Measurements from ENCODE around the gene CNOT1.

CNOT1 gene

DNA sequence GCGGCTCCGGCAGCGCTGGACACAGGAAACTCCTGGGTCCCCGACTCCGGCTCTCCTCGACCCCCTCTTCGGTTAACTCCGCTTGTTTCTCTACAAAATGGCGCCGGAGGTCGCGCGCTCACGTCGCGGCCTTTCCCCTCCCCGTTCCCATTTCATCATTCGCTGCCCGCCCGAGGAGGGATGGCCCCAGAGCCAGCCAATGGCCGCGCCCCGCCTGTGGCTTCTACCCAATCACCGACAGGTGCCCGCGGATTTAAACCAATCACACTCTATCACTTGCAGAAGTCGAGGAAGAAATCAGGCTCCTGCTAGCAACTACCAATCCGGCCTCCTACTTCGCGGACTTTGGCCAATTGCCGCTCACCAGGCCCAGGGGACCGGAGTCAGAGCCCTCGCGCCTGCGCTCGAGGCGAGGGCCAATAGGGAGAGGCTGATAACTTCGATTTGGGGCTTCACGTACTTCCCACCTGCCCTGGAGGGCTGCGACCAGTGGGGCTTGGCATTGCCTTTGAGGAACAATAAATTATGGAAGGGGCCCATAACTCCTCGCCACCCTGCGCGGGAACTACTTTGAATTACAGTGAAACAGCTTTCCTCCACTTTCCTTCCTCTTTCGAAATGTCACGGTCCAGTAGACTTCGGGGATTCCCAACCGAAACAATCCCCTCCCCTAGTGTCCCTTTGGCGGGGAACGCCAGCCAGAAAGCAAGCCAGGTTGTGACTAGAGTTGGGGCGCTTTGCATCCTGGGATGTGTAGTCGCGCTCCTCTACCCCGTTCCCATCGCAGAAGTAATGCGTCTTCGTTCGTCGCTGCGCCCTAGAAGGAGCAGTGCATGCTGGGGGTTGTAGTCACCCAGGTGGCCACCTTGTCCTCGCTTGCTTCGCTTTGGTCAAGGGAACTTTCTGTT, at the start of gene CNOT1:
CNOT1 (minus strand) TSS at position 94 of the 908 bp plus-strand sequence. CDS start 30,489 bp downstream, outside the sequence.
- Histone ChIP-seq H3K36me3 (replicated peaks; ENCODE audit: low read depth, low read length) (peaks cover 17% of the 10 kb centered on the region), H2AFZ (ENCODE audit: low read depth, low read length) (peak within 1 kb of the TSS; percentile 98), H3K9me3 (ENCODE audit: insufficient read depth, low read length) (no peaks in the 10 kb centered on the region), H3K4me1 (ENCODE audit: low read length) (peaks cover 22% of the 10 kb centered on the region), H3K4me2 (ENCODE audit: low read length) (peak within 1 kb of the TSS; percentile 93), H3K9ac (ENCODE audit: low read length) (peak within 1 kb of the TSS; percentile 97), H3K27me3 (ENCODE audit: low read depth, low read length) (no peaks in the 10 kb centered on the region), H4K20me1 (ENCODE audit: insufficient read depth, low read length) (peaks cover 39% of the 10 kb centered on the region), H3K27ac (ENCODE audit: low read length) (peak within 1 kb of the TSS; percentile 98), H3K79me2 (ENCODE audit: low read length) (peaks cover 47% of the 10 kb centered on the region), H3K4me3 (ENCODE audit: low read length) (peak within 1 kb of the TSS; percentile 89)
- no peak for TF ChIP-seq CTCF (IDR thresholded peaks at IDR 0.05; ENCODE audit: low read depth, low read length)
- TF ChIP-seq EZH2phosphoT487 (IDR thresholded peaks at IDR 0.05; ENCODE audit: low read depth) = no peak

DNA sequence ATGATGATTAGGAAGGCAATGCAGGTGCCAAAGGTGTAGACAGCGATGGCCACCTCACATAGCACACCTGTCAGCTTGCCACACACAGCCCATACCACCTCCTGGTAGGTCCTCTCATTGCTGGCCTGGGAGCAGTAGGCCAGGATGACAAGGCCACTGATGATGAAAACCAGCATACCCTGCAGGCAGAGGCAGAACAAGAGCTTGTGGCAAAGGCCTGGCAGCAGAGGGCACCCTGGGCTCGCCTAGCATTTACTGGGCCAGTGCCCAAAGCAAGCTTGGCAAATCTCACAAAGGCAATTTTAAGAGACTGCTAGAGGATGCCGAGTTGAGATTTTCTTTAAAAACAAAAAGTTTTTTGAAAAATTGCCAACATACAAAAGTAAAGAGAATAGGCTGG, 49.1 kb upstream of the CNOT1 start:
- Histone ChIP-seq H3K27me3 (ENCODE audit: low read depth, low read length) (no peaks in the 10 kb centered on the region), H3K4me1 (ENCODE audit: low read length) (peaks cover 2% of the 10 kb centered on the region), H3K27ac (ENCODE audit: low read length) (no peak overlapping the region), H3K79me2 (ENCODE audit: low read length) (no peaks in the 10 kb centered on the region), H3K4me3 (ENCODE audit: low read length) (no peak overlapping the region), H4K20me1 (ENCODE audit: insufficient read depth, low read length) (no peaks in the 10 kb centered on the region), H3K4me2 (ENCODE audit: low read length) (no peak overlapping the region), H3K9me3 (ENCODE audit: insufficient read depth, low read length) (no peaks in the 10 kb centered on the region), H3K36me3 (replicated peaks; ENCODE audit: low read depth, low read length) (no peaks in the 10 kb centered on the region), H2AFZ (ENCODE audit: low read depth, low read length) (no peak overlapping the region), H3K9ac (ENCODE audit: low read length) (no peak overlapping the region)
- TF ChIP-seq EZH2phosphoT487 (IDR thresholded peaks at IDR 0.05; ENCODE audit: low read depth) = no peak
- TF ChIP-seq CTCF (IDR thresholded peaks at IDR 0.05; ENCODE audit: low read depth, low read length) = peak; percentile 16; the same call in 1 of the 2 replicates

DNA sequence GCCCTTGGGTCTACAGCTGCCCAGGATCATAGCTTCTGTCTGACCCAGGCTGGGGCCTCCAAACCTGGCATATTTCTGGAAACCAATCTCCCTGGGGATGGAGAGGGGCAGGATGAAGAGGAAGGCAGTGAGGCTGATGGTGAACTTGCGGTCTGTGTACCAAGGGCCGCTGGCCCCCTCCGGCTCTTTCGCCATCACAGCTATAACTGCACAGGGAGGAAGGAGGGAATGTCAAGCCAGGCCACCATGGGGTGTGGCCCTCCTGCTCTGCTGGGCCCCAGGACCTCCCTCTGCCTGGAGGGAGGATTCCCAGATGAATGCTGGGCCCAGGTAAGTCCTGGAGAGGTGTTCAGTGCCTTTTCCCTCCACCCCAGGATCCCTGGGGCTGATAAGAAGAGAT, 48.6 kb upstream of the CNOT1 start:
- no peaks in the 10 kb centered on the region for H3K36me3 ChIP-seq (replicated peaks; ENCODE audit: low read depth, low read length)
- no peak overlapping the region for H3K4me3 ChIP-seq (ENCODE audit: low read length)
- H3K27me3 ChIP-seq (ENCODE audit: low read depth, low read length) = no peaks in the 10 kb centered on the region
- TF ChIP-seq CTCF (IDR thresholded peaks at IDR 0.05; ENCODE audit: low read depth, low read length) (no peak), EZH2phosphoT487 (IDR thresholded peaks at IDR 0.05; ENCODE audit: low read depth) (no peak)
- no peak overlapping the region for H3K9ac ChIP-seq (ENCODE audit: low read length)
- no peaks in the 10 kb centered on the region for H4K20me1 ChIP-seq (ENCODE audit: insufficient read depth, low read length)
- H3K79me2 ChIP-seq (ENCODE audit: low read length) = no peaks in the 10 kb centered on the region
- no peak overlapping the region for H2AFZ ChIP-seq (ENCODE audit: low read depth, low read length)
- H3K4me2 ChIP-seq (ENCODE audit: low read length) = no peak overlapping the region
- H3K27ac ChIP-seq (ENCODE audit: low read length) = no peak overlapping the region
- H3K9me3 ChIP-seq (ENCODE audit: insufficient read depth, low read length) = no peaks in the 10 kb centered on the region
- no peaks in the 10 kb centered on the region for H3K4me1 ChIP-seq (ENCODE audit: low read length)

- TF ChIP-seq EZH2phosphoT487 (IDR thresholded peaks at IDR 0.05; ENCODE audit: low read depth) (no peak), CTCF (IDR thresholded peaks at IDR 0.05; ENCODE audit: low read depth, low read length) (no peak)
- no peak overlapping the region for H2AFZ ChIP-seq (ENCODE audit: low read depth, low read length)
Measured at GRCh38 chr16:58670946-58671583, 41.4 kb upstream of the CNOT1 start.

More at GRCh38 chr16:58670946-58671583, 41.4 kb upstream of the CNOT1 start:
- H3K27ac ChIP-seq (ENCODE audit: low read length) = no peak overlapping the region
- H3K4me2 ChIP-seq (ENCODE audit: low read length) = no peak overlapping the region
- H3K9me3 ChIP-seq (ENCODE audit: insufficient read depth, low read length) = no peaks in the 10 kb centered on the region
- H3K27me3 ChIP-seq (ENCODE audit: low read depth, low read length) = no peaks in the 10 kb centered on the region
- no peak overlapping the region for H3K9ac ChIP-seq (ENCODE audit: low read length)
- no peaks in the 10 kb centered on the region for H3K79me2 ChIP-seq (ENCODE audit: low read length)
- no peaks in the 10 kb centered on the region for H3K36me3 ChIP-seq (replicated peaks; ENCODE audit: low read depth, low read length)
- no peak overlapping the region for H3K4me3 ChIP-seq (ENCODE audit: low read length)
- no peaks in the 10 kb centered on the region for H3K4me1 ChIP-seq (ENCODE audit: low read length)
- H4K20me1 ChIP-seq (ENCODE audit: insufficient read depth, low read length) = no peaks in the 10 kb centered on the region
